Fibroblast of peridontal ligament (primary cell): ENCODE measurements around the gene CACNA2D2.

Experiments
- DNase-seq: peaks from one replicate; pipeline ENCODE4 v3.0.0-alpha.2; 2010; ENCODE audit errors: extremely low read depth

Gene CACNA2D2

GRCh38 chr3:50464569-50464968, 38.9 kb downstream of the CACNA2D2 start:
- DNase-seq, result no peak

DNA sequence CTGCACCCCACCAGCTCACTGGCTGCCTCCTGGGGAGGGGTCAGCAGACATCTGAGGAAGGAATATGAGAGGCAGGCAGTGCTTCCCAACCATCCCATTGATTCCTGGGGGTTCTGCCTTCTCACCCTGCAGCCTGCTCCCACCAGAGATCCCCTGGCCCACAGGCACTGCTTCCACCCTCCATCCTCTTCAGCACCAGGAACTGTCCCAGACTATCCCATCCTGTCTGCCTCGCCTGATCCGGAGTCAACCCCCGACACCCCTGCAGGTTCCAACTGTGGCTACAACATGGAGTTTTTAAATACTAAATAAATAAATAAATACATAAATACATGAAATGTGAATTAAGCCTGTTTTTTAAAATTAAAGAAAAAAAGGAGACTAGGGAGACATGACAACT, 43.6 kb downstream of the CACNA2D2 start:
- DNase-seq, result no peak

- no peak for DNase-seq
These were observed 45.4 kb downstream of the CACNA2D2 start for GRCh38 chr3:50457988-50458387.

DNA sequence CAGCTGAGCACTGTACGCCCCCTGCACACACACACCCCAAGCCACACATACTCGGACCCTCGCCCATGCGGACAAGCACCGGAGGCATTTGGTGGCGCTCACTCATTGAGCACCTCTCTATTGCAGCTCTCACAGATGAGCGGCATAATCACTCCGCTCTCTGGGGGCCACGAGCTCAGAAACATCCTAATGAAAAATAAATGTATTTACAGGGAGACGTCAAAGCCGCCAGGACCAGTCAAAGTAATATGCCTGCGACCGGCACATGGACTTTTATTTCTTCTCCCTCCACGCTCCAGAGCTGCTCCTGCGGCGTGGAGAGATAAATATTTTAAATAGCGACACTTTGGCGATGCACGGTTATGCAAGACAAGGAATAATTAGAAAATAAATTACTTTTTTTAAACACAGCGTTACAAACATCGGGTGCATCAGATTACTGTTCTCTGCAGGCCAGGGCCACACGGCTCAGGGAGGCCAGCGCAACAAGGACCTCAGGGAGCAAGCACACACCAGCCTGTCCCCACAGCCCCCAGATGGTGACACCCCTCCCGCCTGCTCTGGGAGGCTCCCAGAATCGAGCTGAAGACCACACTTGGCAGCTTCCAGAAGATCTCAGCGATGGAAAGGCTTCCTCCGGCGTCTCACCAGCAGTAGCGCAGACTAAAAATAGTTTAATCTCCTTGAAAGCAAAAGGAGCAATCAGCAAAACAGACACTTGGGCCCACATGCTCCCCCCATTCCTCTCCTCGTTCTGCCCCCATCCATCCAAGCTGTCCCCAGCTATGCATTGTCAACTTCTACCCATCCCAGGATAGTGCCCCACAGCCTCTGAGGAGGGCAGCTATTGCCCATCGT, 48.0 kb downstream of the CACNA2D2 start:
- no peak for DNase-seq

- DNase-seq, result no peak
These were observed 48.9 kb downstream of the CACNA2D2 start for GRCh38 chr3:50454481-50455070.

DNA sequence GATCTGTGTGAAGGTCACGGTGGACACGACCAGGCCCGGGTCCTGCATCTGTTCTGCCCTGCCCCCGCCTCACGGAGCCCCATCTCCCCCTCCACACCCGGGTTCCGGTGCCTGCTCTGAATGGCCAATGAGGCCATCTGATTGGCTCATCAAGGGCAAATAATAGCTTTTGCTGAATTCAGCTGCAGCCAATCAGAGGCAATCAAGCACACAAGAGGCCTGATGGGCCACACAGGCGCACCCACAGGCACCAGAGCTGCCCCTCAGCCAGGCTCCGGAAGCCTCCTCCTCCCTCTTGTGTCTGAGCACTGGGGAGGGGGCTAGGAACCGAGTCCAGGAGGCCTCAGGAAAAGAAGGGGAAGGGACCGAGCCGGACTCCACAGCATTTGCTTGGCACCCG, 49.5 kb downstream of the CACNA2D2 start:
- DNase-seq, result no peak

DNA sequence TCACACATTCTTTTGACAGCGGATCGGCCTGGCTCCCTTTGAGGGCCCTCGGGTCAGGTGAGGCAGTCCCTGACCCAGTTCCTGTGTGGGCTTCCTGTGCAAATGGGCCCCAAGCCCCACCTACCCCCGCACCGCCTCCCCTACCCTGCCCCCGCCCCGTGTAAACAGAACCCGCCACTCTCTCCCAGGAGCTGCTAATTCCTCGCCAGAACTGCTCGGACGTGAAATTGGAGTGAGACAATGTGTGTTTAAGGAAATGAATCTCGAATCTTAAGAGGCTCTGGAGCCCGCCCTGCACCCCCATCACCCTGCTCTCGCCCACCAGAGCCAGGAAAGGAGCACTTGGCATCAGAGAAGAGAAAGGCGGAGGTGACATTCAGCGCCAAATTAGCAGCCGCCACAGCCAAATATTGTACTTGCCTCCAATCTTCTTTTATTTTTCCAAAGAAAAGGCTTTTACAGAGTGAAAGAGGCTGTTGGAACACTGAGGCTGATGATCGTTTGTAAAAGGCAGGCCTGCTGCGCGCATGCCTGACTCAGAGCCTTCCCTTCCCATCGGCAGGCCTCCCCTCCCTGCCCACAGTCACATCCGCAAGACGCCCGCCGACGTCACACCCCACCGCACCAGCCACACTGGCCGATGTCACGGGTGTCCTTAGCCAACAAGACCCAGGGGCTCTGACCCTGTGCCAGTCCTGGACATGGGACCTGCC, 53.1 kb downstream of the CACNA2D2 start:
- peak; percentile 48 for DNase-seq

- no peak for DNase-seq
These were observed 54.5 kb downstream of the CACNA2D2 start for GRCh38 chr3:50448752-50449539.

- no peak for DNase-seq
These were observed 56.1 kb downstream of the CACNA2D2 start for GRCh38 chr3:50447290-50447840.

DNA sequence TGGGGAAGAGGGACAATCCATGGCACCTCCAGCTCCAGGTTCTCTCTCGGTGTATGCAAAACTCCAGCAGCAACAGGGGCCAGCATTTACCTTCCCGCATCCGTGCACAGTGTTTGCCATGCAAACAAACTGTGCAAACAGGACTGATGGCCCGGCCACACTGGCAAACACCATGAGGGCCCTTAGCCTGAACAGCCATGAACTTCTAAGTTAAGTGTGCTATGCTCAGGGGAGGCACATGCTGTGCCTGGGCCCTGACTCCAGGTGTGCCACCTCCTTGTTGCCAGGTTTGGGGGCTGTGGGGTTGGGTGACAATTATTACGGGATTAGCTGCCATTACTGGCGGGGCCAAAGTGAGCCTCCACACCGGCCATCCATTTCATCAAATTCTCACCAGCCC, 57.5 kb downstream of the CACNA2D2 start:
- no peak for DNase-seq

GRCh38 chr3:50444782-50445181, 58.7 kb downstream of the CACNA2D2 start:
- no peak for DNase-seq

DNA sequence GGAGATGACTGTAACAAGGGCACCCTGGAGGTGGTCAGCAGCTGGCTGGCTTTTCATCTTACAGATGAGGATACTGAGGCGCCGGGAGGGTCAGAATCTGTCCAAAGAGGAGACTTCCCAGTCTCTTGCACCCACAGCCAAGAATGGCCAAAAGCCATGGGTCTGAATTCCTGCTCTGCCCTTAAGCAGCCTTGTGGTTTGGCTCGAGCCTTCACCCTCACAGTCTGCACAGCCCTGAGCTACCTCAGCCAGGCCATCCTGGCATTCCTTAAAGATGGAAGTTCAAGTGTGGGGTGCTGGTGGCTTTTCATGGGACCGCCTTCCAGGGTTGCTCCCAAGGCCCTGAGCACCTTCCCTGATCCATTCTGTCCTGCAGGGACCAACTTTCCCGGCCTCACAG, 59.2 kb downstream of the CACNA2D2 start:
- peak; percentile 8 for DNase-seq

- no peak for DNase-seq
These were observed 60.4 kb downstream of the CACNA2D2 start for GRCh38 chr3:50442945-50443579.

DNA sequence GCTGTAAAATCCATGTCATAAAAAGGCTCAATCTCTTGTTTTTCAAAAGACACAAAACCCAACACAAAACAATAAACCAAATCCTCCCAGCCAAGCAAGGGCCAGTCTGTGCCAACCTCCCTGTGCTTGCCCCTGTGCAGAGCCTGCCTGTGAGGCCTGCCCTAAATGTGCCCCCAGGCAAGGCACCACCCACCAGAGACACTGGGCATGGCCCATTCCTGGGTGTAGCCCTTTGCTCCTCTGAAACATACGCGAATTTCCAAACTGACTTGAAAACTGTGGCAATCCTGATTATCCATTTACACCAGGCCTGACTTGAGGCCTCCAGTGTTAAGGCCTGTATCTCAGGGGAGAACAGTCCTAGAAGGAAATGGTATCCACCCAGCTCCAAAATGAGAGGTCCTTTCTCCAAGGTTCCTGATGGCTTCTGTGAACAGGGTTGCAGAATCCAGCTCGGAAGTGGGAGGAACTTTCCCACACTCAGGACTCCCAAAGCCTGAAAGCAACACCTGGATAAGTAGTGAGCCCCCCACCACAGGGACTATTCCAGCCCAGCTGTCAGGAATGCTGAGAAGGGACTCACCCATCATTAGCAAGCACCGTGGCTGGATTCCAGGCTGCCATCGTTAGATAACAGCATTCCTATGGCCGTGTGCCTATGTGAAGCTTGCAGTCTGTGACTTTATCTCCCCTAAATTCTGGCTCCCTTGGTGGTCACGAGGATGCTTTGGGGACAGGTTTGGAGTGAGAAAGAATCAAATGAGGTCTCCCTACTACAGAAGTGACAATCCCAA, 61.8 kb downstream of the CACNA2D2 start:
- DNase-seq, result no peak

DNA sequence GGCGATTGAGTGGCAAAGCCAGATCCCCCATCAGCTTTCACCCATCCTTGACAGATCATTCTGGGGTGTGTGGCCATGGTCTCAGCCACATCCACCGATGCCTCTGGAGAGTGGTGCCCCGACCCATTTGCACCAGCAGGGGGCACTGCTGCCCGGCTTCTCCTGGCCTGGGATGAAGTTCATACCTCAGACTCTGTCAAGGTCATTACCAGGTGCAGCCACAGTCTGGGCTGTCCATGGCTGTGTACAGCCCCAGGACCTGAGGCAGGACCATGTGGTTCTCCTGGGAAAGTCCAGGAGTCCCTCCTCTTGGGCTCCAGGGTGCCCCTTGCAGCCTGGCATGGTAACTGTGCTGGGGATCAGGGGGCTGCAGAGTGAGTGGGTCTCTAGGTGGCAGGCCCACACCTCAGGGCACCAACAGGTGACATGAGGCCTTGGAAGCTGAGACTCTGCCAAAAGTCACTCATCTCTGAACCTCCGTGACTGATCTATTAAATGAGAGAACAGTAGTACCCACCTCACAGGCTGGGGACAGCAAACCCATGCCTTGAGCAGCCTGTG, 67.2 kb downstream of the CACNA2D2 start:
- peak; percentile 4 for DNase-seq

GRCh38 chr3:50435371-50436113, 67.9 kb downstream of the CACNA2D2 start:
- no peak for DNase-seq

DNA sequence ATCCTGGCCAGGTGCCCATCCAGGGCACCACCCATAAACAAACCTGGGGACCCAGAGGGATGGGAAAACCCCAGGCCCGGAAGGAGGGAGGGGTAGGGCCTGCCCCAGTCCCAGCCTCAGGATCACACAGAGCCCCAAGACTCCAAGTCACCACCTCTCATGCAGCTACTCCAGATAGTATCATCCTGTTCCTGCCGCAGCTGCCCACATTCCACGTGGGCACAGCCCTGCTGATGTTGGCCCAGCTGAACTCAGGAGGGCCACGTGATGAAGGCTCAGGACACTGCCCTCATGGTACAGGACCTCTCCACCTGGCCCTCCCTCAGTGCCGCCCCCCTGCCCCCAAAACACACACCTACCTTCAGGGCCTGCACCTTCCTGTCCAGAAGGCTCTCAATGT, 69.5 kb downstream of the CACNA2D2 start:
- no peak for DNase-seq

DNA sequence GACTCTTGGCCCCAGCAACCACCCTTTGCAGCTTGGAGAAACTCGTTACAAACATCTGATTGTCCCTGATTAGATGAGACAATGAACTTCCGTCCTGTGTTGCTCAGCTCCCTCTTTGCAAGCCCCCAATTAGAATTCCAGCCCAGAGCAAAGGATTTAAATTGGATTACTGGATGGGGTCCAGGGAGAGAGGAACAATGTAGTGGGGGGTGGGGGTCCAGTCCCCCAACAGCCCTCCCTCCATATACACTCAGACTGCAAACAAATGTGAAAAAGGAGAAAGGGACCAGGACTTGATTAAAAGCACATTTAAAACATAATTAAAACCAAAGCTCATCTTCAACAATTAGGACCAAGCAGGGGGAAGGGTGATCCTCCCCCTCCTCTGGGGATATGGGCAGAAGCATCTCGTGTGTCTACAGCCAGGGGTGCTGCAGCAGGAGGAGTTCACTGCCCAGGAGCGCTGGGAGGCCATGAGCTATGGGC, 72.4 kb downstream of the CACNA2D2 start:
- no peak for DNase-seq

- no peak for DNase-seq
These were observed 73.2 kb downstream of the CACNA2D2 start for GRCh38 chr3:50430191-50430590.
